ENCODE results near the gene CYP2A7. TPM values are rescaled to one million over a fixed set of nuclear protein-coding genes. Genes with fewer than 3 reads are reported as not detected.

Gene CYP2A7
- total and polyA plus RNA-seq, 9 of the 15 experiments (the other 6 are each of a cell fraction or from before 2014, with no cell fraction given): 0.22 TPM; not detected in 8

GRCh38 chr19:40872209-40872608 is 9.8 kb downstream of the CYP2A7 start (continued):
- peak; percentile 40; the same call in 1 of the 2 replicates for TF ChIP-seq EP400 (IDR thresholded peaks at IDR 0.05)
- peak; percentile 88 to 94; a peak in 3 of 4 replicates for TF ChIP-seq TRIM24 (IDR thresholded peaks at IDR 0.05)
- TF ChIP-seq ZEB2 (IDR thresholded peaks at IDR 0.05): peak; percentile 36; the same call in 1 of the 2 replicates
- TF ChIP-seq, protein P1, sequence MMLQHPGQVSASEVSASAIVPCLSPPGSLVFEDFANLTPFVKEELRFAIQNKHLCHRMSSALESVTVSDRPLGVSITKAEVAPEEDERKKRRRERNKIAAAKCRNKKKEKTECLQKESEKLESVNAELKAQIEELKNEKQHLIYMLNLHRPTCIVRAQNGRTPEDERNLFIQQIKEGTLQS (IDR thresholded peaks at IDR 0.05): peak; percentile 91
- TF ChIP-seq, protein P1 (CRISPR knock-in tag; conservative IDR thresholded peaks at IDR 0.05): no peak
- no peak for TF ChIP-seq PTBP1 (IDR thresholded peaks at IDR 0.05; ENCODE audit: low read depth, low read length)
- TF ChIP-seq ZNF766 (CRISPR knock-in tag; conservative IDR thresholded peaks at IDR 0.05): peak; percentile 10; the same call in 1 of the 2 replicates
- peak; percentile 22; the same call in 1 of the 2 replicates for TF ChIP-seq TCF3 (CRISPR knock-in tag; IDR thresholded peaks at IDR 0.05)
- 0 out of 4 replicates have a peak, but pooled peaks of 1 of the 2 experiments have one; percentile 43 for TF ChIP-seq KDM1A (IDR thresholded peaks at IDR 0.05)
- TF ChIP-seq, protein P2, sequence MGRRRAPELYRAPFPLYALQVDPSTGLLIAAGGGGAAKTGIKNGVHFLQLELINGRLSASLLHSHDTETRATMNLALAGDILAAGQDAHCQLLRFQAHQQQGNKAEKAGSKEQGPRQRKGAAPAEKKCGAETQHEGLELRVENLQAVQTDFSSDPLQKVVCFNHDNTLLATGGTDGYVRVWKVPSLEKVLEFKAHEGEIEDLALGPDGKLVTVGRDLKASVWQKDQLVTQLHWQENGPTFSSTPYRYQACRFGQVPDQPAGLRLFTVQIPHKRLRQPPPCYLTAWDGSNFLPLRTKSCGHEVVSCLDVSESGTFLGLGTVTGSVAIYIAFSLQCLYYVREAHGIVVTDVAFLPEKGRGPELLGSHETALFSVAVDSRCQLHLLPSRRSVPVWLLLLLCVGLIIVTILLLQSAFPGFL (CRISPR knock-in tag; IDR thresholded peaks at IDR 0.05): no peak
- peak; percentile 83 for TF ChIP-seq SOX6 (IDR thresholded peaks at IDR 0.05)
- TF ChIP-seq MAFF (IDR thresholded peaks at IDR 0.05; ENCODE audit: low read length): peak; percentile 19; the same call in 1 of the 2 replicates
- TF ChIP-seq SMARCC2 (IDR thresholded peaks at IDR 0.05; ENCODE audit: low read depth): peak; percentile 29; the same call in 1 of the 2 replicates
- peak; percentile 45 for TF ChIP-seq TEAD4 (IDR thresholded peaks at IDR 0.05; ENCODE audit: low read length)
- TF ChIP-seq TEAD4 (CRISPR knock-in tag; IDR thresholded peaks at IDR 0.05; ENCODE audit: borderline replicate concordance): no peak
- no peak for TF ChIP-seq THRA (IDR thresholded peaks at IDR 0.05)
- no peak for TF ChIP-seq NR2C2 (CRISPR knock-in tag; IDR thresholded peaks at IDR 0.05)
- TF ChIP-seq NR2C2 (tag; IDR thresholded peaks at IDR 0.05): peak; percentile 24; the same call in 1 of the 2 replicates
- peak; percentile 96 for TF ChIP-seq ATF7 (IDR thresholded peaks at IDR 0.05)
- peak; percentile 82 for TF ChIP-seq DPF2 (IDR thresholded peaks at IDR 0.05)
- TF ChIP-seq ZNF449 (CRISPR knock-in tag; IDR thresholded peaks at IDR 0.05): no peak
- TF ChIP-seq BRF1 (IDR thresholded peaks at IDR 0.05; ENCODE audit: borderline replicate concordance, extremely low read depth, insufficient read length): no peak
- no peak for TF ChIP-seq POLR2G (IDR thresholded peaks at IDR 0.05; ENCODE audit: low read depth, low read length)
- TF ChIP-seq ZNF507 (tag; conservative IDR thresholded peaks at IDR 0.05): no peak
